Jurkat, Clone E6-1 (cell line): ENCODE data around the gene MT1X.
"Not testable (repeated sequence)": the region's sequence is repeated elsewhere in the genome, so short reads cannot be mapped to it uniquely, and the experiment has no call there.

ENCODE experiments used
- DNase-seq: peaks from one replicate; pipeline ENCODE4 v3.0.0-alpha.2; 2011; ENCODE audit warnings: low read depth, low spot score
- H3K4me3 ChIP-seq: 2 replicates; pipeline ENCODE4 v1.5.1; 2011; ENCODE audit warnings: mild to moderate bottlenecking, low read length, control low read depth, moderate library complexity

MT1X gene

GRCh38 chr16:56673921-56674320 is 8.3 kb upstream of the MT1X start:
- no peak overlapping the region for H3K4me3 ChIP-seq
- DNase-seq = no peak

- not testable (repeated sequence) for DNase-seq, H3K4me3 ChIP-seq
Measured at GRCh38 chr16:56674570-56674969, 7.7 kb upstream of the MT1X start.

GRCh38 chr16:56675685-56676210 is 6.5 kb upstream of the MT1X start:
- H3K4me3 ChIP-seq = no peak overlapping the region
- no peak for DNase-seq

- H3K4me3 ChIP-seq = no peak overlapping the region
- no peak for DNase-seq
Measured at GRCh38 chr16:56677474-56677873, 4.8 kb upstream of the MT1X start.

- no peak for DNase-seq
- no peak overlapping the region for H3K4me3 ChIP-seq
Measured at GRCh38 chr16:56679078-56679730, 3.1 kb upstream of the MT1X start.

- no peak for DNase-seq
- H3K4me3 ChIP-seq = no peak overlapping the region
Measured at GRCh38 chr16:56679818-56680217, 2.5 kb upstream of the MT1X start.

- no peak for DNase-seq
- H3K4me3 ChIP-seq = peak overlapping the region; percentile 80
Measured at GRCh38 chr16:56682703-56683397, 580 bp downstream of the MT1X start.

- no peak for DNase-seq
- H3K4me3 ChIP-seq = no peak overlapping the region
Measured at GRCh38 chr16:56683424-56684172, 1.3 kb downstream of the MT1X start.

- DNase-seq = no peak
- no peak overlapping the region for H3K4me3 ChIP-seq
Measured at GRCh38 chr16:56684256-56684925, 2.1 kb downstream of the MT1X start.

GRCh38 chr16:56684926-56685590 is 2.8 kb downstream of the MT1X start:
- no peak overlapping the region for H3K4me3 ChIP-seq
- DNase-seq = no peak

GRCh38 chr16:56686758-56687157 is 4.5 kb downstream of the MT1X start:
- no peak overlapping the region for H3K4me3 ChIP-seq
- DNase-seq = no peak

- no peak overlapping the region for H3K4me3 ChIP-seq
- no peak for DNase-seq
Measured at GRCh38 chr16:56688762-56689161, 6.5 kb downstream of the MT1X start.

GRCh38 chr16:56689171-56689570 is 6.9 kb downstream of the MT1X start:
- no peak overlapping the region for H3K4me3 ChIP-seq
- DNase-seq = no peak

GRCh38 chr16:56690420-56691122 is 8.3 kb downstream of the MT1X start:
- no peak overlapping the region for H3K4me3 ChIP-seq
- DNase-seq = no peak

GRCh38 chr16:56691885-56692284 is 9.6 kb downstream of the MT1X start:
- H3K4me3 ChIP-seq = no peak overlapping the region
- no peak for DNase-seq

GRCh38 chr16:56695246-56695645 is 13.0 kb downstream of the MT1X start:
- H3K4me3 ChIP-seq = no peak overlapping the region
- no peak for DNase-seq

- no peak for DNase-seq
- no peak overlapping the region for H3K4me3 ChIP-seq
Measured at GRCh38 chr16:56697456-56698155, 15.3 kb downstream of the MT1X start.

- DNase-seq = no peak
- H3K4me3 ChIP-seq = no peak overlapping the region
Measured at GRCh38 chr16:56700195-56700594, 17.9 kb downstream of the MT1X start.
